Raji (cell line): ENCODE measurements around the gene RIMBP2.

Source experiments
- POLR2A ChIP-seq: IDR thresholded peaks from 2 replicates; pipeline ENCODE4 v1.6.1; 2011; ENCODE audit warnings: low read depth, low read length, control low read depth; ENCODE audit not compliant: insufficient read depth

Gene RIMBP2

DNA sequence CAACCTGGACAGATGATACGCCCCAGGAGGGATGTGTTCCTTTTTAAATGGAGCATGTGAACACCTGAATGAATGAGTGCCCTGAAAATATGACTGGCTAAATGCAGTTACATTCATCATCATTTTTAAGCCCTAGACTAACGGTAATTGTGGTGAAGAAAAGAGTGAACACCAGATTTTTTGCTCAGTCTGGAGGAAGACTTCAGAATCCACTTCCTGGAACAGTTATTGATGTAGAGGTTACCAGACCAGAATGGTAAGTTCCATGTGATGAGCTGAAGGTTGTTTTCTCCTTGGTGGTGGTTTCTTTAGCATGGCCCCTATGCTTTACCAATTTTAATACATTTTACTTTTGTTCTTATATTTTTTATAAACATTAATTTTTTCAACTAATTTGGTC is 349.1 kb downstream of the RIMBP2 start:
- no peak for TF ChIP-seq POLR2A

DNA sequence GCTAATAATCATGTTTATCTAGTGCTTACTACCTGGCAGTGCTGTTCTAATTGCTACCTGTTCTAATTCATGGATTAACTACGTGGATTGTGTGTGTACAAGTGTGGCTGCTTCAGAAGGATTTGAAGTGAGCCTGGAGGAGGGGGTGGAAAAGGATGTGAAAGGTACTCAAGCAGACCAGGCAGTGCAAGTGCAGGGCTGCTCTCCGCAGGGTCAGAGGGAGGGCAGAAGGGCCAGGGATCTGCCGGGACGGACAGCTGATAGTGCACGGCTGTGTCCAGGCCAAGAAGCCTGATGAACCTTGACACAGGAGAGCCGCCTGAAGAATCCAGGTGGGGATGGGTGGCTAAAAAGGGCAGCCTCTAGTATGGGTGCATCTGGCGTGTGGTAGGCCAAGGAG is 349.9 kb downstream of the RIMBP2 start:
- no peak for TF ChIP-seq POLR2A

GRCh38 chr12:130364578-130364977 is 351.5 kb downstream of the RIMBP2 start:
- no peak for TF ChIP-seq POLR2A

DNA sequence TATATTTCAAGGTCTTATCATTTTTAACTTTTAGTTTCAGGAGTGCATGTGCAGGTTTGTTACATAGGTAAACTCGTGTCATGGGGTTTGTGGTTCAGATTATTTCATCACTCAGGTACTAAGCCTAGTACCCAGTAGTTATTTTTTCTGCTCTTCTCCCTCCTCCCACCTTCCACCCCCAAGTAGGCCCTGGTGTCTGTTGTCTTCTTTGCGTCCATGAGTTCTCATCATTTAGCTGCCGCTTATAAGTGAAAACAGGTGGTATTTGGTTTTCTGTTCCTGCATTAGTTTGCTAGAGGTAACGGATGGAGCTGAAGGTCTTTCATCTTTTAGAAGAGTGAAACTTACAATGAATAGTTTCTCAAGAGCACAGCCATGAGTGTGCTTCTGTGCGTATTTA is 354.0 kb downstream of the RIMBP2 start:
- TF ChIP-seq POLR2A: no peak

DNA sequence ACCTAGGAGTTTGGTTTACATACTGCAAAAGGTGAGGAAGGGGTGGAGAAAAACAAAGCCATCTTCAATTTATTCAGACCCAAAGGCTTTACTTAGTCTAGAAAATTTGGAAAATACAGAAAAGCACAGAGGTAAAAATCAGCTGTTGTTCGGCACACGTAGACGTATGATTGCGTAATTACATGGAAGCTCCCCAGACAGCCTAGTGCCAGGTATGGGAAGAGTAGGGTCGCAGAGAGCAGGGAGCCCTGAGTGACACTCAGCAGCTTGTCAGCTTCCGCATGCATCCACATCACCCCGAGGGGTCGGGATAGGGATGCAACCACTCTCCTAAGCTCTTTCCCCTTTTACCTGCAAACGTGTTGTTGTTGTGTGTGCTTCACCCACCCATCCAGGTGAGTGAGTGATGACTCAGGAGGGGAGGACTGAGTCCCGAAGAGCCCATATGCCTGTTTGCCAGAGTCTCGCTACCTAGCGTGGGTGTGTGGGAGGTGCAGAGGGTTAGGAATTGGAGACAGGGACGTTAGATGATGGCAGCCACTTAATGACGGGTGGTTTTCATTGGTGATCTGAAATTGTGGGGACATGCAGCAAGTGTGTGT is 358.3 kb downstream of the RIMBP2 start:
- no peak for TF ChIP-seq POLR2A

DNA sequence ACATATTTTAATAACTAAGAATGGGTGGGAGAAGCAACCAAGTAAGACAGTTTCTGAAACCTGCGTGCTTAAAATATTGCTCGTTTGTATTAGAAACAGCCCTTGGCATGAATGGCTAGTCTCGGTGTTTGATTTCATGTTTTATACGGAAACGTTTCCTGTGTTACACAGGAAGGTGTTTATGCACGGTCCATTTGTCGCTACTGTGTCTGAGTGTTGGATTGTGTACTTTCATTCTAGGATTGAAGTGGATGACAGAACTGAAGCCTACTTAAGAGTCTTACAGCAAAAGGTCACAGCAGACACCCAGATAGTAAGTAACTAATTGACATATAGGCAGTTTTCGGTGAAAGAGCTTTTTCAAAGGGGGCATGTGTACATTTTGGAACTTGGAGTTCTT is 358.9 kb downstream of the RIMBP2 start:
- no peak for TF ChIP-seq POLR2A

DNA sequence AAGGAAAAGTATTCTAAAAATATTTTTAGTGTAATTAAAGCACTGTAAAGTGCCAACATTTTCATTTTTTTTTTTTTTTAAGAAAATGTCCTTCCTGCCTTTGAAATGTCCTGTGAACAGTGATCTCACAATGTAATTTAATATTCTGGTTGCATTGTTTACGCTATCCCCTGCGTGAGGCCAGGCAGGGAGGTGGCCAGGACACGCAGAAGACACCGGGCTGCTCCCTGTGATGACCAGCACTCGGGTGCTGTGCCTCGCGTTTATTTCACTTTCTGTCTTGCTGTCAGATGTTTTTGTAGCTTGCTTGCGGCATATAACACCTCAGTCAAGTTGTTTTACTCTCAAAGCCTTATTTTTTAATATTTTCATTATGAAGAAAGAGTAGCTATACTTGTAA is 359.9 kb downstream of the RIMBP2 start:
- no peak for TF ChIP-seq POLR2A

GRCh38 chr12:130354407-130354806 is 361.7 kb downstream of the RIMBP2 start:
- TF ChIP-seq POLR2A: no peak

DNA sequence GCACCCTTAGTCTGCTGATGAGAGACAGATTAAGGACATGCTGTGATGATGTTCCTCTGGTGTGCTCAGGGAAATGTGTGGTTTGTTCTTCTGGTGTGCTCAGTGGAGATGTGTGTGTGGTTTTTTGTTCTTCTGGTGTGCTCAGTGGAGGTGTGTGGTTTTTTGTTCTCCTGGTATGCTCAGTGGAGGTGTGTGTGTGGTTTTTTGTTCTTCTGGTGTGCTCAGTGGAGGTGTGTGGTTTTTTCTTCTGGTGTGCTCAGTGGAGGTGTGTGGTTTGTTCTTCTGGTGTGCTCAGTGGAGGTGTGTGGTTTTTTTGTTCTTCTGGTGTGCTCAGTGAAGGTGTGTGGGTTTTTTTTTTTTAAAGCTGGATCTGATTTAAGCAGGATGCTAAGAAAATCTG is 363.0 kb downstream of the RIMBP2 start:
- no peak for TF ChIP-seq POLR2A

GRCh38 chr12:130351326-130351725 is 364.8 kb downstream of the RIMBP2 start:
- no peak for TF ChIP-seq POLR2A

- TF ChIP-seq POLR2A: no peak
Measured at GRCh38 chr12:130350715-130351114, 365.4 kb downstream of the RIMBP2 start.

GRCh38 chr12:130347588-130347987 is 368.5 kb downstream of the RIMBP2 start:
- no peak for TF ChIP-seq POLR2A
